Measurements from ENCODE around the gene XRN2. TPM values are rescaled to one million over a fixed set of nuclear protein-coding genes. Genes with fewer than 3 reads are reported as not detected.

The XRN2 gene
- total RNA-seq, 4 donors from 2014 or later = 55.5 to 80.8 (median 68.4) TPM

DNA sequence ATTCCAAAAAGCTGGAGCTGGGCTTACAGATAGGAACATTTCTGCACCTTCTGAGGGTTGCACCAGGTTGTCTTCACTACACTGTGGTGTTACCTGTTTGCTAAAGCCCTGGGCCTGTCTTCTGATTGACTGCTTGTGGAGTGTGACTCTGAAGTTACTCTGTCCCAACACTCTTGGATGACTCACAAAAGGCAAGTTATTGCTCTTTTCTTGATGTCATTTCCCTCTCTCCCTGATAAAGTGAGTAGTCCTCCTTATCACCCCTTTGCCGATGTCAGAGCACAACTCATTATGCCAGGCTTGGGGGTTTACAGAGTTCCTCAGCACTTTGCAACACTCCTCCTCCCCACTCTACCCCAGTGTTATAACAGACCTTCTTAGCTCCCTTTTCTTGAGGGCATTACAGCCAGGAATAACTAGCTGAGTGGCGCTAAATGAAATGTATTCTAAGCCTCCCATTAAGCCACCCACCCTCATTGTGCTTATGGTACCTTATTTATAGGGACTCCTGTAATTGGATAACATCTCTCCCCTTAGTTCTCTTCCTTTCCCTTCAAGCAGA lies 130.3 kb downstream of the XRN2 start:
- no peak for ATAC-seq
- no peak for TF ChIP-seq POLR2A (IDR thresholded peaks at IDR 0.05)
- WGBS, 2 donors (ENCODE audit: low coverage in 1 of 2) = 62 to 75% methylated on average over 2 of the region's 2 CpGs
- Histone ChIP-seq H3K27ac (no peak overlapping the region), H3K27me3 (peaks cover 23% of the 10 kb centered on the region), H3K9me3 (no peaks in the 10 kb centered on the region), H3K4me3 (no peak overlapping the region), H3K4me1 (no peaks in the 10 kb centered on the region), H3K36me3 (no peaks in the 10 kb centered on the region)

DNA sequence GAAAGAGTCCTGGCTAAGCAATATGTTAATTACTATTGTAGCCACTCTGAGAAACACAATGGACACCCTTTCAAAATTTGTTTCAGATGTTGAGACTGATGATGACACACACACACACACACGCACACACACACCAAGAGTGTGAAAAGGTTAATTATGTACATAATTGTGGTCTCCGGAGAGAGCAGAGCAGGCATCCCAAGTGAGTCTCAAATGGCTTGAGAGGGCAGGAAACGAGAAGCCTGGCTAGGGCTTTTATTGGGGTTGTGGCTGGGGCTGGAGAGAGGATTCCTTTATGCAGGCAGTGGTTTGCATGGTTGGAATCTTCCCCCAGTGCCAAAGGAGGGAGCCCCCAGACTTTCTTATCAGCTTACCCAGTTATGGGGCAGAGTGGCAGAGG lies 132.4 kb downstream of the XRN2 start:
- Histone ChIP-seq H3K4me3 (no peak overlapping the region), H3K36me3 (no peaks in the 10 kb centered on the region), H3K9me3 (no peaks in the 10 kb centered on the region), H3K27me3 (peaks cover 23% of the 10 kb centered on the region), H3K27ac (no peak overlapping the region), H3K4me1 (no peaks in the 10 kb centered on the region)
- TF ChIP-seq EP300 (IDR thresholded peaks at IDR 0.05) = no peak
- TF ChIP-seq, protein P1, sequence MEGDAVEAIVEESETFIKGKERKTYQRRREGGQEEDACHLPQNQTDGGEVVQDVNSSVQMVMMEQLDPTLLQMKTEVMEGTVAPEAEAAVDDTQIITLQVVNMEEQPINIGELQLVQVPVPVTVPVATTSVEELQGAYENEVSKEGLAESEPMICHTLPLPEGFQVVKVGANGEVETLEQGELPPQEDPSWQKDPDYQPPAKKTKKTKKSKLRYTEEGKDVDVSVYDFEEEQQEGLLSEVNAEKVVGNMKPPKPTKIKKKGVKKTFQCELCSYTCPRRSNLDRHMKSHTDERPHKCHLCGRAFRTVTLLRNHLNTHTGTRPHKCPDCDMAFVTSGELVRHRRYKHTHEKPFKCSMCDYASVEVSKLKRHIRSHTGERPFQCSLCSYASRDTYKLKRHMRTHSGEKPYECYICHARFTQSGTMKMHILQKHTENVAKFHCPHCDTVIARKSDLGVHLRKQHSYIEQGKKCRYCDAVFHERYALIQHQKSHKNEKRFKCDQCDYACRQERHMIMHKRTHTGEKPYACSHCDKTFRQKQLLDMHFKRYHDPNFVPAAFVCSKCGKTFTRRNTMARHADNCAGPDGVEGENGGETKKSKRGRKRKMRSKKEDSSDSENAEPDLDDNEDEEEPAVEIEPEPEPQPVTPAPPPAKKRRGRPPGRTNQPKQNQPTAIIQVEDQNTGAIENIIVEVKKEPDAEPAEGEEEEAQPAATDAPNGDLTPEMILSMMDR (IDR thresholded peaks at IDR 0.05) = no peak
- TF ChIP-seq POLR2A (IDR thresholded peaks at IDR 0.05) = no peak
- no peak for TF ChIP-seq POLR2AphosphoS5 (IDR thresholded peaks at IDR 0.05)
- ATAC-seq = no peak
- WGBS, 2 donors (ENCODE audit: low coverage in 1 of 2) = 39% methylated on average over 3 of the region's 3 CpGs; no CpG with 5 or more reads in 1 of the 2 donors

DNA sequence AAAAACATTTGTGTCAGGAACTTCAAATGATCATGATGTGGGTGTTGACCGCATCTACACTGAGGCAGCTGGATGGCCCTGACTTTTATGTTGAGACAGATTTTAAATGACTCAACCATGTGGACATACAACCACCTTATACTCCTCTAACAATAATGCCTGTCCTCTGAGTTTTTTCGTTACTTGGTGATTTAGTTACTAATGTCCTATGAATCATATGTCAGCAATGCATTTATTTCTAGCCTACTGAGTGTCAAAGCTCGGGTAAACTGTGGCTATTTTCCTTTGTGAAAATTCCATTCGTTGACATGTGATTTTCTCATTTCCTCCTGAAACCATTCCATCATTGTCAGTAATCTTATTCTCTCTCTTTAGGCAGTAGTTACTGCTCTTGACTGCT lies 133.1 kb downstream of the XRN2 start:
- no peak overlapping the region for H3K27ac ChIP-seq
- peaks cover 23% of the 10 kb centered on the region for H3K27me3 ChIP-seq
- H3K4me1 ChIP-seq = no peaks in the 10 kb centered on the region
- H3K36me3 ChIP-seq = no peaks in the 10 kb centered on the region
- H3K4me3 ChIP-seq = no peak overlapping the region
- no peak for ATAC-seq
- H3K9me3 ChIP-seq = no peaks in the 10 kb centered on the region
- WGBS, 2 donors (ENCODE audit: low coverage in 1 of 2) = 27 to 47% methylated on average over 3 to 4 of the region's 4 CpGs
- TF ChIP-seq, protein P1 (IDR thresholded peaks at IDR 0.05) = no peak
- TF ChIP-seq EP300 (IDR thresholded peaks at IDR 0.05) (no peak), POLR2AphosphoS5 (IDR thresholded peaks at IDR 0.05) (no peak), POLR2A (IDR thresholded peaks at IDR 0.05) (no peak)

DNA sequence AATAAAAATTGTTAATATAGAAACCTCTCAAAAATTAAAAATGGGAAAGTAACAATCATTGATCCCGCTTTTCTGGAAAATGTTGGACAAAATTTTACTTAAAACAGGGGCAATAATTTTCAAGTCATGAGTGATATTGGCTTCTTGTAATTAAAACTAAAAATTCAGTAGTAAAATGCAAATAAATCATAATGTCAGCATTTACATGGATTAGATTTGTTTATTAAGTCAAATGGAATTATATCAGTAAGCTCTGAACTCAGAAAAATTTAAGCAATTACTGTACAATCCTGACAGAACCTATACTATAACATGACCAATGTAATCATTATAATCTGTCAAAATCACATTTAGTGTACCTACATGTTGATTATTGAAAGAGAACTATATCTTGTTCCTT lies 134.1 kb downstream of the XRN2 start:
- ATAC-seq = no peak
- Histone ChIP-seq H3K27me3 (peaks cover 23% of the 10 kb centered on the region), H3K27ac (no peak overlapping the region), H3K4me1 (no peaks in the 10 kb centered on the region), H3K9me3 (no peaks in the 10 kb centered on the region), H3K36me3 (no peaks in the 10 kb centered on the region), H3K4me3 (no peak overlapping the region)
- WGBS, 2 donors (ENCODE audit: low coverage in 1 of 2) = 80 to 84% methylated on average over 1 of the region's 1 CpG
- no peak for TF ChIP-seq EP300 (IDR thresholded peaks at IDR 0.05)
- TF ChIP-seq POLR2A (IDR thresholded peaks at IDR 0.05) = no peak
- no peak for TF ChIP-seq POLR2AphosphoS5 (IDR thresholded peaks at IDR 0.05)
- TF ChIP-seq, protein P1 (IDR thresholded peaks at IDR 0.05) = no peak

DNA sequence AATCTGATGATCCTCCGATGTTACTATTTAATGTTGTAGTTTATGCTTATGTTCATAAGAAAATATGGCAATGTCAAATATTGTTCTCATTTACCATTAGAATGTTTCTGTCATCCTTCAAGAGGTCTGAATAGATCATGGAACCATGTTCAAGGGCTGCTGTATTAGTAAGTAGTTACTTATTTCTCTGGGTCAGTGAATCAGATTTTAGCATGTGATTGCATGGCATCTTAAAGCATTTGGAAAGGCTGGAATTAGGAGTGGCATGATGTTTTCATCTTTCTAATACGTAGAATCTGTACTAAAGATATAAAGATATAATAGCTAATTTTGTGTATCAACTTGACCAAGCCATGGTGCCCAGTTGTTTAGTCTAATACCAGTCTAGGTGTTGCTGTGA lies 134.7 kb downstream of the XRN2 start:
- H3K9me3 ChIP-seq = no peaks in the 10 kb centered on the region
- H3K27me3 ChIP-seq = peaks cover 20% of the 10 kb centered on the region
- no peaks in the 10 kb centered on the region for H3K4me1 ChIP-seq
- no peak overlapping the region for H3K27ac ChIP-seq
- H3K36me3 ChIP-seq = no peaks in the 10 kb centered on the region
- ATAC-seq = no peak
- TF ChIP-seq, protein P1 (IDR thresholded peaks at IDR 0.05) = no peak
- TF ChIP-seq EP300 (IDR thresholded peaks at IDR 0.05) = no peak
- no peak for TF ChIP-seq POLR2AphosphoS5 (IDR thresholded peaks at IDR 0.05)
- TF ChIP-seq POLR2A (IDR thresholded peaks at IDR 0.05) = no peak
- 87 to 88% methylated on average over 2 of the region's 2 CpGs for WGBS, 2 donors (ENCODE audit: low coverage in 1 of 2)
- no peak overlapping the region for H3K4me3 ChIP-seq

Small RNAs within 50 kb of the gene (small RNA-seq; reads per million reads assigned to genes)
- 0 reads per million in 4 donors for gene RN7SKP140

Other genes starting within 250 kb of the XRN2 start
- not detected for gene LINC00237, start 197.0 kb upstream of the XRN2 start, total RNA-seq
- 10 to 100 TPM; 19.9 to 31.0 (median 30.6) TPM for gene KIZ, start 177.2 kb upstream of the XRN2 start, total RNA-seq
- gene NKX2-4, start 94.2 kb downstream of the XRN2 start, total RNA-seq = not detected
- not detected for gene NKX2-2, start 210.7 kb downstream of the XRN2 start, total RNA-seq

Measured in gastroesophageal sphincter (tissue), 4 donors.